COLO668 (cell line): ENCODE measurements around the gene TSEN2.
"Not testable (repeated sequence)": the region's sequence is repeated elsewhere in the genome, so short reads cannot be mapped to it uniquely, and the experiment has no call there.

Source experiments
- DNase-seq: peaks from one replicate; lab custom pipeline; 2025; ENCODE audit not compliant: unreplicated experiment; lab: John Stamatoyannopoulos, UW

The TSEN2 gene

DNA sequence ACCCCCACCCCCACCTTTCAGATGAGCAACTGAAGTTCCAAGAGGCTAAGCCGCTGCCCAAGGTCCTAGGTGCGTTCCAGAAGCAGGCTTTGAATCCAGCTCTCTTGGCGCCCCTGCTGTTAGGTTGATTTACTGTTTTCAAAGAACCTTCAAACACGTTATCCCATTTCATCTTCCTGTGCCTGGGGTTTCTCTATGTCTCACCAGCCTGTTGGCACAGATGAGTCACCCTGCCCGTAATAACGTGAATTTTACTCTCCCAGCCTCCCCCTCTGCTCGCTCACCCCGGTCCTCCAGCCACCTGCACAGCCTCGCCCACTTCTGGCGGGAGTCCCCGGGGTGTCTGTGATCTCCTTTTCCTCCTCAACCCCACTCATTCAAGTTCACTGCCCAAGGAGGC is 13.0 kb upstream of the TSEN2 start:
- DNase-seq = peak; percentile 37

- no peak for DNase-seq
Observed at GRCh38 chr3:12472000-12472610, 12.2 kb upstream of the TSEN2 start.

GRCh38 chr3:12472796-12473195 is 11.5 kb upstream of the TSEN2 start:
- DNase-seq = no peak

GRCh38 chr3:12473511-12473910 is 10.8 kb upstream of the TSEN2 start:
- no peak for DNase-seq

DNA sequence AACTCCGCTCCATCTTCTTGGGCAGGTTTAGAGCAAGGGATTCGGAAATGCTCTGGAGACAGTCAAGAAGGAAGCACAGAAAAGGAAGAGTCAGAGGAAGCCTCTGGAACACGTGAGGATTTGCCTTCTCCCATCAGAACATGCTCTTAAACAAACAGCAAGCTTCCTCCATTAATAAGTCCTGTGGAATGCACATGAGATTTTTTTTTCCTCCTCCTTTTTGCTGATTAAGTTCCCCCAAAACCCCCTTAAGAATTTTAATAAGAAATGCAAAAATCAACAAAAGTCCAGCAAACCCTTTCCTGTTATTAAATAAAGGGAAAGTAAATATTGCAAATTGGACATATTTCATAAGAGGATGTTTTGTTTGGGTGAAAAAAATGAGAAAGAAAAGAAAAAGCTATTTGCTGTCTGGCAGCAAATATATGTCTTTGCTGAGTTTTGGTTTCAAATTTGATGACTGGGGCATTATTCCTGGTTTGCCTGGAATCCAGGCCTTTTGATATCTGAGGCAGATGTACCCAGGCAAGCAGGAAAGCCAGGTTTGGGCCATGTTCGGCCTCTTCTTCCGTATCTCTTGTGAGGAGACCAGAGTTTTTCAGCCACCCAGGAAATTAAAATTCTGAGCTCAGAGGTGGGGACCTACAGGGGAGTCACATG is 7.9 kb upstream of the TSEN2 start:
- no peak for DNase-seq

DNA sequence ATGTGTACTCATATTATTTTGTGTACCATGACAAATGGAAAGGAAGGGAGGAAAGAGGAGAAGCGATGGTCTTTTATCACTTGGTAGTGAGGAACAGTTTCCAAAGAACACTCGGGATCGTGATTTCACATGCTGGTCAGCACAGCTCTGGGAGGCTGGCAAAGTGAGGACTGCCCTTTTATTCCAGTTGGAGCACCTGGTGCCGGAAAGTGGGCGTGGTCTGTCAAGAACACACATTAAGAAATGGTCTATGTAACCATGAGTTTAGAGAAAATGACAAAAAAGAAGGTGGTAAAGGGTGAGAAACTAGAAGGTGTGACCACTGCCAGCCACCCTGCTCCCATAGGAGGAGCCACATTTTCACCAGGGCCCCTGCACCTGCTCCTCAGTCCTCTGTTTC is 7.0 kb upstream of the TSEN2 start:
- no peak for DNase-seq

GRCh38 chr3:12478326-12478725 is 6.0 kb upstream of the TSEN2 start:
- DNase-seq = no peak

GRCh38 chr3:12479198-12479597 is 5.1 kb upstream of the TSEN2 start:
- DNase-seq = not testable (repeated sequence)

- DNase-seq = peak; percentile 26
Observed at GRCh38 chr3:12479919-12480427, 4.3 kb upstream of the TSEN2 start.

GRCh38 chr3:12483410-12483809 is 870 bp upstream of the TSEN2 start:
- DNase-seq = no peak

DNA sequence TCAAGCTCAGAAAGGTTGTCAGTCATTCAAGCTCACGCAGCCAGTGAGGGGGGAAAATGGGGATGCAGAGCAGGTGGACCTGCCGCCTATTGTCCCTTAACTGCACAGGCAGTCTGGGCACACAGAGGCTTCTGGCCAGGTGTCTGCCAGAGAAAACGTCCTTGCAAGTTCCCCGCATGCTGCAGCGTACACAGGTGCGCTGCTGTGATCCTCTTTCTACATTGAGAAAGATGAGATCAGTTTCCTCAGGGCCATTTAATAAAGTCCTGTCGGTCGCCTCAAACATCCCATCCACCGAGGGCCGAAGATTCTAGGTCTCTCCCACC is 445 bp upstream of the TSEN2 start:
- DNase-seq = peak; percentile 59

DNA sequence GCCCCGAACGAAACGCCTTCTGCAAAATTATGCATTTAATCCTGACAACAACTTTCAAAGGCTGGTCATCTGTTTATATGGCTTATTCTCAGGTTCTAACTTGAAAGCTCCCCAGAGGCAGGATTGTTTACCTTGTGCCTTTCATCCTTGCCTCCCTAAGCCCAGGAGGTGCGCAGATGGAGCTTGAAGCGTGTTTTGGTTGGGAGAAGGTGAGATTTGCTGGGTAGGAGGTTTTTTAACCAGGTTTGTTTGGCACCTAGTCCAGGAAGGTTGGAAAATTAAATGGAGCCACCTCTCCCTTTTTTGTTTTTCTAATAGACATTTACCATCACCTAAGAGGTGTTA is 675 bp downstream of the TSEN2 start:
- peak; percentile 15 for DNase-seq

DNA sequence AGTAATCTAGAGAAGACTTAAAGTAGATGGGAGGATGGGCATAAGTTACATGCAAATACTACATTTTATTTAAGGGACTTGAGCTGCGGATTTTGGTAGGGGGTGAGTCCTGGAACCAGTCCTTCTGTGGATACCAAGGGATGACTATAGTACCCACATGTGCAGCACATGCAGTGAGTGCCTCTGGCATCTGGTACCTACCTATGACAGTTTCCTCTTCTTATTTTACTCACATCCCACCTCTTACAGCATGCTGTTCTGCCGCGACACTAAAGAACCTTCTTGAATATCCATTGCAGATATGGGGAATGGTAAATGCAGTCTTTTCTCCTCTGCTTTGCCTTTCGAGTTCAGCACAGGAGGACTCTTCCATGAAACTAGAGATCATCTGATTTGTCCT is 1.7 kb downstream of the TSEN2 start:
- DNase-seq = no peak

- DNase-seq = no peak
Observed at GRCh38 chr3:12486916-12487315, 2.6 kb downstream of the TSEN2 start.

DNA sequence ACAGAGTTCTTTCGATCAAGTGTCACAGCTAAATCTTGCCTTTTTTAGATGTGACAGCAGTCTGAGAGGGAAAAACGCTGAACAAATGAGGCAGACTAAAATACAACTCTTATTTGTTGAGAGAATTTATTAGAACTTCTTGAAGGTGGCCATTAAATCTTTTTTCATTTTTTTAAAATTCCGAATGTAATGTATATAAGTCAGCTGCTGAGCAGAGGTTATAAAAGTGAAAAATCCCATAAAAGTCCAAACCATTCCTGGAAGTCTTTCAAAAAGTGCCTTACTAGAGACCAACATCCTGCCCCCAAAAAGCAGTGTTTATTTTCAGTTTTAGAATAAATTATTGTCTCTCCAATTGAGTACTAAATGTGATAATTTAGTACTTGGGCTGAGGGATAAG is 3.1 kb downstream of the TSEN2 start:
- DNase-seq = no peak

GRCh38 chr3:12487786-12488185 is 3.5 kb downstream of the TSEN2 start:
- no peak for DNase-seq

GRCh38 chr3:12489368-12489767 is 5.1 kb downstream of the TSEN2 start:
- no peak for DNase-seq

GRCh38 chr3:12489832-12490231 is 5.6 kb downstream of the TSEN2 start:
- DNase-seq = no peak

DNA sequence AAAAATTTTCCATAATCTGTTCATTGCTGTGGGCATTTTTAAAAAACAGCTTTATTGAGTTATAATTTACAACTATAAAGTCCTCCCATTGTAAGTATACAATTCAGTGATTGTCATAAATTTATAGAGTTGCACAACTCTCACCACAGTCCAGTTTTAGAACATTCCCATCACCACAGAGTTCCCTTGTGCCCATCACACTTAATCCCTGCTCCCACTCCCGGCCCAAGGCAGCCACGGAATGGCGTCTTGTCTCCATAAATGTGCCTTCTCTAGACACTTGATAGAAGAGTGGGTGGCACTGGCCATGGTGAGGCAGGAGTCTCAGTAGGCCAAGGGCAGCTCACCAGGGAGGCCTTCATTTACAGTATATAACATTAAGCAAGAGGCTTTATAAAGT is 6.3 kb downstream of the TSEN2 start:
- no peak for DNase-seq

DNA sequence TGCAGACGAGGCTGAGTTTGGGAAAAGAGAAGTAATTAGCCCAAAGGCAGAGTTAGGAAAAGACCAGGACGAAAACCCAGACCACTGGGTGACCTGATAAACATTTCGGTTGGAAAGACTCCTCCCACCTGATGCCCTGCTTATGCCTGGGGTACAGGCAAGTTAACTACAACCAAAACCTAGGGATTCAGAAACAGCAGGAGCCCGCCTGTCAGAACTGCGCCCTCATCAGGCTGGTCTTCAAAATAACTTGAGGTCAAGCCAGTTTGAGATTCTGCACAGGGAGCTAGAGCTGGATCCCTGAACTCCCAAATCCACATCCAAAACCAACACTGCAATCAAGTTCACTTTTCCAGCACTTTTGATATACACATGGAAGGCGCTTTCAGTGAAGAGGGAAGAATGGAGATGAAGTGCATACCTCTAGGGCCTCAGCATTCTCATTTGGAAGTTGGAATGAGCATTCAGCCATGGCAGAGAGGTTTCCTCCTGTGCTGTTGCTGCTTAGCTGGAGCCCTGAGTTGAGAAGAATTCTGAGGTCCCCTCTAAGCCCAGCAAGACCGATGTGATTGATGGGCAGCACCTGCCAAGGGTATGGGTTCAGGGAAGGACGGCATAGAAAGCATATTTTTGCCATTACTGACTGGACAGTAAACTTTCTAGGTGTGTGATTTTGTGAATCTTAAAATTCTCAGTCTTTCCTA is 11.6 kb downstream of the TSEN2 start:
- DNase-seq = no peak

GRCh38 chr3:12496453-12496761 is 12.1 kb downstream of the TSEN2 start:
- no peak for DNase-seq

GRCh38 chr3:12499474-12499873 is 15.2 kb downstream of the TSEN2 start:
- no peak for DNase-seq
